Calu3 (cell line): ENCODE results near the gene KRIT1. TPM values are rescaled to one million over a fixed set of nuclear protein-coding genes. Genes with fewer than 3 reads are reported as not detected.
"Not testable (repeated sequence)": the region's sequence is repeated elsewhere in the genome, so short reads cannot be mapped to it uniquely, and the experiment has no call there.

Source experiments
- BruUV-seq: library from RNA; stranded (reverse); fragments of 400-500 nt; replicated peaks from 2 replicates; lab custom pipeline; 2021; lab: Mats Ljungman, UMichigan
- CTCF ChIA-PET: fragments of 300-600 bp; sonication (Branson Sonifier 250); formaldehyde crosslinking; loops from one replicate; lab custom pipeline; 2022; ENCODE audit warnings: antibody characterized with exemption; lab: Charles Lee
- DNase-seq: peaks from one replicate; pipeline ENCODE4 v3.0.0; 2022
- H3K27ac Mint-ChIP-seq: one replicate; pipeline ENCODE4 v1.8.0; 2022; ENCODE audit warnings: mixed read lengths; ENCODE audit not compliant: unreplicated experiment
- H3K27me3 Mint-ChIP-seq: one replicate; pipeline ENCODE4 v1.8.0; 2022; ENCODE audit warnings: mixed read lengths; ENCODE audit not compliant: unreplicated experiment
- H3K36me3 Mint-ChIP-seq: one replicate; pipeline ENCODE4 v1.8.0; 2022; ENCODE audit warnings: mild to moderate bottlenecking, moderate library complexity, mixed read lengths; ENCODE audit not compliant: insufficient read depth, unreplicated experiment
- H3K4me1 Mint-ChIP-seq: one replicate; pipeline ENCODE4 v1.8.0; 2022; ENCODE audit warnings: mild to moderate bottlenecking, low read depth, mixed read lengths; ENCODE audit not compliant: unreplicated experiment
- H3K4me3 Mint-ChIP-seq: one replicate; pipeline ENCODE4 v1.8.0; 2022; ENCODE audit warnings: mild to moderate bottlenecking, low read depth, moderate library complexity, mixed read lengths; ENCODE audit not compliant: unreplicated experiment
- H3K9me3 Mint-ChIP-seq: one replicate; pipeline ENCODE4 v1.8.0; 2022; ENCODE audit warnings: low read depth, mixed read lengths; ENCODE audit not compliant: unreplicated experiment
- CTCF ChIP-seq: fragments of 200-600 bp; IDR thresholded peaks from one replicate; pipeline ENCODE4 v1.8.0; 2022; ENCODE audit warnings: antibody characterized with exemption; ENCODE audit not compliant: unreplicated experiment
- intact Hi-C: fragments of 100-400 bp; cut with micrococcal nuclease; formaldehyde crosslinking; loops from one replicate; pipeline ENCODE4 v1.10.0; 2022; ENCODE audit not compliant: unreplicated experiment
- total RNA-seq: library from RNA; stranded (reverse); gene quantifications from 2 replicates; pipeline ENCODE4 v1.2.3, GENCODE V29; 2022

The KRIT1 gene
- total RNA-seq, 1 experiment from 2014 or later = 27.8 TPM

GRCh38 chr7:92206672-92207071, 39.0 kb downstream of the KRIT1 start:
- Mint-ChIP-seq H3K27ac (no peak overlapping the region), H3K9me3 (no peaks in the 10 kb centered on the region), H3K36me3 (no peaks in the 10 kb centered on the region), H3K4me3 (no peak overlapping the region), H3K27me3 (no peaks in the 10 kb centered on the region), H3K4me1 (no peaks in the 10 kb centered on the region)
- intact Hi-C loops = no loop called here
- no peak for TF ChIP-seq CTCF
- DNase-seq = no peak
- no TSS peak for BruUV-seq
- CTCF ChIA-PET = interaction anchor here (0.5 to 0.7 kb wide), 2 partner anchors 14 to 61 kb away, joined by 3 to 4 read pairs; no protein-coding TSS in a partner anchor

GRCh38 chr7:92205987-92206386, 39.7 kb downstream of the KRIT1 start:
- Mint-ChIP-seq H3K36me3 (no peaks in the 10 kb centered on the region), H3K4me1 (no peaks in the 10 kb centered on the region), H3K4me3 (no peak overlapping the region), H3K27me3 (no peaks in the 10 kb centered on the region), H3K27ac (no peak overlapping the region), H3K9me3 (no peaks in the 10 kb centered on the region)
- TF ChIP-seq CTCF = no peak
- no TSS peak for BruUV-seq
- no peak for DNase-seq
- intact Hi-C loops = no loop called here
- CTCF ChIA-PET = no interaction called here

GRCh38 chr7:92200791-92201190, 44.9 kb downstream of the KRIT1 start:
- no peaks in the 10 kb centered on the region for H3K4me1 Mint-ChIP-seq
- no peak for TF ChIP-seq CTCF
- intact Hi-C loops = no loop called here
- H3K27me3 Mint-ChIP-seq = no peaks in the 10 kb centered on the region
- DNase-seq = no peak
- H3K27ac Mint-ChIP-seq = no peak overlapping the region
- H3K36me3 Mint-ChIP-seq = peaks cover 17% of the 10 kb centered on the region
- H3K9me3 Mint-ChIP-seq = no peaks in the 10 kb centered on the region
- BruUV-seq = no TSS peak
- no peak overlapping the region for H3K4me3 Mint-ChIP-seq
- CTCF ChIA-PET = no interaction called here

GRCh38 chr7:92192326-92192725, 53.4 kb downstream of the KRIT1 start:
- CTCF ChIA-PET = interaction anchor here (0.6 kb wide), 1 partner anchor 1318 kb away, joined by 3 read pairs; no protein-coding TSS in a partner anchor
- no peaks in the 10 kb centered on the region for H3K27me3 Mint-ChIP-seq
- H3K9me3 Mint-ChIP-seq = peaks cover 11% of the 10 kb centered on the region
- no peaks in the 10 kb centered on the region for H3K4me1 Mint-ChIP-seq
- DNase-seq = no peak
- intact Hi-C loops = no loop called here
- H3K4me3 Mint-ChIP-seq = no peak overlapping the region
- BruUV-seq = no TSS peak
- H3K27ac Mint-ChIP-seq = no peak overlapping the region
- TF ChIP-seq CTCF = no peak
- peaks cover 6% of the 10 kb centered on the region for H3K36me3 Mint-ChIP-seq

GRCh38 chr7:92189246-92189645, 56.5 kb downstream of the KRIT1 start:
- H3K27ac Mint-ChIP-seq, H3K4me3 Mint-ChIP-seq, H3K36me3 Mint-ChIP-seq, BruUV-seq, H3K4me1 Mint-ChIP-seq, H3K27me3 Mint-ChIP-seq, DNase-seq, CTCF ChIA-PET, intact Hi-C loops: not testable (repeated sequence)
- peaks cover 11% of the 10 kb centered on the region for H3K9me3 Mint-ChIP-seq

GRCh38 chr7:92184294-92184693, 61.4 kb downstream of the KRIT1 start:
- DNase-seq, H3K4me3 Mint-ChIP-seq, H3K9me3 Mint-ChIP-seq, CTCF ChIA-PET, H3K4me1 Mint-ChIP-seq, H3K27ac Mint-ChIP-seq, H3K36me3 Mint-ChIP-seq, intact Hi-C loops, H3K27me3 Mint-ChIP-seq, BruUV-seq: not testable (repeated sequence)
